GM12873 (cell line): Measurements from ENCODE around the gene CYBRD1.

Experiments
- TF ChIP-seq, protein P1 (sequence below): IDR thresholded peaks from 2 replicates; pipeline ENCODE4 v1.5.1; 2012; ENCODE audit warnings: low read depth, mild to moderate bottlenecking, moderate library complexity, low read length, control low read depth; ENCODE audit not compliant: insufficient read depth; ENCODE audit errors: missing control alignments

CYBRD1 gene

DNA sequence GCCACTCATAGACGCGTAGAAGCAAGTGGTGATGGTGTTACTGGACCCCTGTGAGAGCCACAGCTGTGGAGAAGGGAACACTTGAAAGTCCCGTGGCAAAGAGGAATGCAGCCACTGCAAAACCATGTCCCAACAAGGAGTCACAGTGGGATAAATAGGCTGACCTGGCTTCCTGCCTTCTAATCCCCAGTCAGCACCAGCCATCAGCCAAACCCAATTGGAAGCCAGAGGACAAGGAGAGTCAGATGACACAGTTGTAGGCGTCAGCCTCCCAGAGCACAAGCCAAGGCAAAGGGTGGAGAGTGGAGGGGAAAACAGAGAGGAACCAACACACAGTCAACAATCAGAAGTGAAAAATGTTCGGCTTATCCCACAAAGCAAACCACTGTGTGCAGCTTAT, 5.5 kb upstream of the CYBRD1 start:
- TF ChIP-seq, protein P1, sequence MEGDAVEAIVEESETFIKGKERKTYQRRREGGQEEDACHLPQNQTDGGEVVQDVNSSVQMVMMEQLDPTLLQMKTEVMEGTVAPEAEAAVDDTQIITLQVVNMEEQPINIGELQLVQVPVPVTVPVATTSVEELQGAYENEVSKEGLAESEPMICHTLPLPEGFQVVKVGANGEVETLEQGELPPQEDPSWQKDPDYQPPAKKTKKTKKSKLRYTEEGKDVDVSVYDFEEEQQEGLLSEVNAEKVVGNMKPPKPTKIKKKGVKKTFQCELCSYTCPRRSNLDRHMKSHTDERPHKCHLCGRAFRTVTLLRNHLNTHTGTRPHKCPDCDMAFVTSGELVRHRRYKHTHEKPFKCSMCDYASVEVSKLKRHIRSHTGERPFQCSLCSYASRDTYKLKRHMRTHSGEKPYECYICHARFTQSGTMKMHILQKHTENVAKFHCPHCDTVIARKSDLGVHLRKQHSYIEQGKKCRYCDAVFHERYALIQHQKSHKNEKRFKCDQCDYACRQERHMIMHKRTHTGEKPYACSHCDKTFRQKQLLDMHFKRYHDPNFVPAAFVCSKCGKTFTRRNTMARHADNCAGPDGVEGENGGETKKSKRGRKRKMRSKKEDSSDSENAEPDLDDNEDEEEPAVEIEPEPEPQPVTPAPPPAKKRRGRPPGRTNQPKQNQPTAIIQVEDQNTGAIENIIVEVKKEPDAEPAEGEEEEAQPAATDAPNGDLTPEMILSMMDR: no peak

DNA sequence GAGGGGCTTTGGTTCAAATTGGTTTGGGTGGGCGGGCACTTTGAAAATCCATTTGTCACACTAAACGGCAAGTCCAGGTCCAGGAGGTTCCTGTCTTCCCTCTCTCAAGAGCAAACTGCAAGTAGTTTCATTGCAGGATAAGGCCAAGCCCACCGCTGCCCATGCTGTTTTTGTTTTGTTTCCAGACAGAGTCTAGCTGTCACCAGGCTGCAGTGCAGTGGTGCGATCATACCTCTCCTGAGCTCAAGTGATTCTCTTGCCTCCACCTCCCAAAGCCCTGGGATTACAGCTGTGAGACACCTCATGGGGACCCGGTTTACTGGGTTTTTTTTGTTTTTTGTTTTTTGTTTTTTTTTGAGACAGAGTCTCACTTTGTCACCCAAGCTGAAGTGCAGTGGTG, 1.8 kb upstream of the CYBRD1 start:
- TF ChIP-seq, protein P1: no peak

DNA sequence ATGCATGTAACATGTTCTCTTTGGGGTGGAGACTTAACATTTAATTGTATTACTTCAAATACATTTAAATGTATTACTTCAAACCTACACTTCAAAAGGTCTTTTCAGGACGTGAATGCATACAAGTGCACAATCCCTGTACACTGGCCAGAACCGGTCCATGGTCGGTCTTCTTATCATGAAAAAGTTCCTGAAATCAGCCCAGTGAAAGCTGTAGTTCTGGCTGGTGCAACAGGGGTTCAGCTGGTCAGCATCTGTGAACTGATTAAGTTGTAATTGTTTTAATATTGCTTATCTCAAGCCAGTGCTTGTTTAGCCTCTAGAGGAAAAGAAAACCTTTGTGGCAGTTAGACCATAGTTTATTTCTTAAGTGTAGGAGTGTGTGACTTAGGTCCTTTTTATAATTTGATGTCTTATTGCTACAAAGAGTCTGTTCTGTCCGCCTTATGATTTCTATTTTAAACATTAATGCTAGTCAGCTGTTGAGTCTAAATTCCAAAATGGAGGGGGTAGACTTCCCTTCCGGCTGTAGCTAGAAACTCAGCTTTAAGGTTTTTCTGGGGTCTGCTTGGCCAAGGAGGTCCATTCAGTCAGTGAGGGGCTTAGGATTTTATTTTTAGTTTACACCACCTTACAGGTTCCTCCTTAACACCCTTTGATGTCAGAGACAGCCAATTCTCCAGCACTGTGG, 768 bp upstream of the CYBRD1 start:
- TF ChIP-seq, protein P1: no peak

DNA sequence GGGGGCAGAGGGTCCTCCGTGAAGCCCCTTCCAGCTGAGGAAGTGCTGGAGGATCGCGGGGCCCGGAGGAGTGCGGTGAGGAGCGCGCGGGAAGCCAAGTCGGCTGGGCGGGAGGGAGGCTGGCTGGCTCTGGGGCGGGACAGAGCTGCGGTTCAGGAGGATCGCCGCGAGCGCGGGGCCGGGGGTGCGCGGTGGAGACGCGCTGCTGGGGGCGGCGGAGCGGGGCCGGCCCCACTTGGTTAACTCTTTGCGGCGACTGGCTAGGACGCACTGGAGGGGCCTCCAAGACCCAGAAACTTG, 464 bp downstream of the CYBRD1 start:
- TF ChIP-seq, protein P1: no peak

DNA sequence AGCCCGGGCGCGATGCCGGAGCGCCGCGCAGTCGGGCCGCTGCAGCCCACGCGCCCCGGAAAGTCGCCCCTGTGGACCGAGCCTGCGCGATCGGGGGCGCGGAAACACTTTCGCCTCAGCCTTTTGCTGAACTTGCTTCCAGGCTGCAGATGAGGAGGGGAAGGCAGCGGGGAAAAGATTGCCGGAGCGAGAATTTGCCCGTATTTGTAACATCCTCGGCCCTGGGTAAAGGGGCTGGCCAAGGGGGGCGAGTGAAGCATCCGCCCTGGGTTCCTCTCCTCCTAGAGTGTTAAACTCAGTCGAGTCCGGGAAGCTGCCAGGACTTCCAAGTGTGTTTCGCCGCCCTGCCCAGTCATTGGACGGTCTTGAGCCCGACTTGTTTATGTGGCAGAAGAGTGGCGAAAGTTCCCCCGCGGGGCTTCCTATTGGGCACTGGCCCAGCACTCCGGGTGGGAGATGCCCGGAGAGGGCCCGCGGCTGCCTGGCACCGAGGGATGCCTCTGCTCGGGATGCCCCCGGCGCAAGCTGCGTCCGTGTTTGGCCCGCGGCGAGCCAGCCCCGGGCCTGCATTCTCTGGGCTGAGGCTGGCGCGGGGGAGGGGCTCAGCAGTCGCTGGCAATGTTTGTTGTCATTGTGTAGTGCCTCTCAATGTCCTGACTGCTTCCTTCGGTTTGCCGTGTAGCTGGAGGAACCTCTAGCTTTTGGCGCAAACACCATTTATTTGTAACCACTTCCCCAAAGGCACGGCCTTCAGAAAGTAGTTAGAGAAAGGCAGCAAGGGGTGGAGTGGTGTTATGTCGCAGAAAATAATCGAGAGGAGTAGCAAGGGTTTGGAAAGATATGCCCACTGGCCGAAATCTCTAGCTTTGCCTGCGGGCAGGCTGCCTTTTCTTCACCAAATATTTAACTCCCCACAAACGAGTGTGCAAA, 1.1 kb downstream of the CYBRD1 start:
- TF ChIP-seq, protein P1: no peak

DNA sequence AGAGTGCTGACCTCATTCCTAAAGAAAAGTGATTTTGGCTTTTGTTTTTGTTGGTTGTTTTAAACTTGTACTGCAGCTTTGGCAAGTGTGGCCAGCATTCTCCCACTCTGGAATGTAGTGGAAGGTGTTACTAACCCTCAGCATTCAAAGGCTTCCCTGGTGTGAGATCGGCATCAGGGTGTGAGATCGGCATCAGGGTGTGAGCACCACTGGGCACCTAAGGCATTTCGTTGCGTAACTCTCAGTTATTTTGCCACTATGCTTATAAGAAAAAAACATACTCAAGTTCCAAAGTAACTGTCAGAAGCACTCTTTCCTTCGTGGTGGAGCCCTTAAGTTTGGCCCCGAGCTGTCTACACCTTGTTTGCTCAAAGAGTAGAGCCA, 1.7 kb downstream of the CYBRD1 start:
- TF ChIP-seq, protein P1: no peak

DNA sequence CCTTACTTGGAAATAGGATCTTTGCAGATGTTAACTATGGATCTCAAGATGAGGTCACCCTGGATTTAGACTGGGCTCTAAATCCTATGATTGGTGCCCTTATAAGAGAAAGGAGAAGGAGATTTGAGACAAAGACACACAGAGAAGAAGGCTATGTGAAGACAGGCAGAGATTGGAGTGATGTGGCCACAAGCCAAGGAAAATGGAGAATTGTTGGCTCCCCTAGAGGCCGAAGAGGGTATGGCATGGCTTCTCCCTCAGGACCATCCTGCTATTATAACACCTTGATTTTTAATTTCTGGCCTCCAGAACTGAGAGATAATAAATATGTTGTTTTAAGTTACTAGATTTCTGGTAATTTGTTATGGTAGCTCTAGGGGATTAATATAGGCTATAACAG, 7.6 kb downstream of the CYBRD1 start:
- TF ChIP-seq, protein P1: peak; percentile 81
